ENCODE results near the gene KCNA3. TPM values are rescaled to one million over a fixed set of nuclear protein-coding genes. Genes with fewer than 3 reads are reported as not detected.

The KCNA3 gene
- total RNA-seq, 1 experiment from 2014 or later, result not detected

DNA sequence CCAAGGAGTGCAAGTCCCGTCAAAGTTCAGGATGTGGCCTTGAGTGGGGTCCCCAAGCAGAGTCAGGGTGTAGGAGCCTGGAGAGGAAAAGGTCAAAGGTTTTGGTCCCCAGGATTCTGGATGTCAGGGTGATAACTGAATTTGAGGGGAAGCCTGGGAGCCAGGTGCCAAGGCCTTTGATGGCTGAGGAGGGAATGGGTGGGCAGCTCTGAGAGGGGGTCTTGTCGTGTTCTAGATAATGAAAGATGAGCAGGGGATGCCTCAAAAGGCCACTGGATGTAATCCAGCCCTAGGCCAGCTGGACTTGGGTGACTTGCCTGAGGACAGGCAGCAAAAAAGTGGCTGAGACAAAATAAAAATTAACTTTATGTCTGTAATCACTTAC is 41.1 kb downstream of the KCNA3 start:
- H3K4me2 ChIP-seq, result no peak overlapping the region
- ChIA-PET POLR2A (ENCODE audit: unreplicated experiment) (no interaction called here), CTCF (no interaction called here)
- no TSS peak for BruUV-seq (replicated peaks)
- H3K4me3 ChIP-seq, result no peak overlapping the region
- no peaks in the 10 kb centered on the region for H3K79me2 ChIP-seq (ENCODE audit: low read depth)
- no peak for DNase-seq
- no peaks in the 10 kb centered on the region for H3K27me3 ChIP-seq (ENCODE audit: insufficient read depth, low read depth)
- H4K20me1 ChIP-seq (ENCODE audit: insufficient read depth), result no peaks in the 10 kb centered on the region
- H3K36me3 ChIP-seq (ENCODE audit: low read depth), result no peaks in the 10 kb centered on the region
- no peaks in the 10 kb centered on the region for H3K4me1 ChIP-seq (replicated peaks; ENCODE audit: insufficient read depth)
- H3F3A ChIP-seq (ENCODE audit: insufficient read depth, low read depth), result no peaks in the 10 kb centered on the region
- no peaks in the 10 kb centered on the region for H3K9me3 ChIP-seq (ENCODE audit: insufficient read depth, low read depth)
- no peaks in the 10 kb centered on the region for H3K9me2 ChIP-seq (ENCODE audit: insufficient read depth)
- no peak overlapping the region for H2AFZ ChIP-seq
- intact Hi-C loops (cut with micrococcal nuclease; ENCODE audit: unreplicated experiment), result loop anchor here (2.0 to 5.0 kb wide), 2 partner anchors 137 to 149 kb away; no protein-coding TSS in a partner anchor
- H3K27ac ChIP-seq, result no peak overlapping the region
- no peak for TF ChIP-seq EZH2 (IDR thresholded peaks at IDR 0.05; ENCODE audit: low read depth)
- TF ChIP-seq, protein P1, sequence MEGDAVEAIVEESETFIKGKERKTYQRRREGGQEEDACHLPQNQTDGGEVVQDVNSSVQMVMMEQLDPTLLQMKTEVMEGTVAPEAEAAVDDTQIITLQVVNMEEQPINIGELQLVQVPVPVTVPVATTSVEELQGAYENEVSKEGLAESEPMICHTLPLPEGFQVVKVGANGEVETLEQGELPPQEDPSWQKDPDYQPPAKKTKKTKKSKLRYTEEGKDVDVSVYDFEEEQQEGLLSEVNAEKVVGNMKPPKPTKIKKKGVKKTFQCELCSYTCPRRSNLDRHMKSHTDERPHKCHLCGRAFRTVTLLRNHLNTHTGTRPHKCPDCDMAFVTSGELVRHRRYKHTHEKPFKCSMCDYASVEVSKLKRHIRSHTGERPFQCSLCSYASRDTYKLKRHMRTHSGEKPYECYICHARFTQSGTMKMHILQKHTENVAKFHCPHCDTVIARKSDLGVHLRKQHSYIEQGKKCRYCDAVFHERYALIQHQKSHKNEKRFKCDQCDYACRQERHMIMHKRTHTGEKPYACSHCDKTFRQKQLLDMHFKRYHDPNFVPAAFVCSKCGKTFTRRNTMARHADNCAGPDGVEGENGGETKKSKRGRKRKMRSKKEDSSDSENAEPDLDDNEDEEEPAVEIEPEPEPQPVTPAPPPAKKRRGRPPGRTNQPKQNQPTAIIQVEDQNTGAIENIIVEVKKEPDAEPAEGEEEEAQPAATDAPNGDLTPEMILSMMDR (conservative IDR thresholded peaks at IDR 0.05), result no peak

DNA sequence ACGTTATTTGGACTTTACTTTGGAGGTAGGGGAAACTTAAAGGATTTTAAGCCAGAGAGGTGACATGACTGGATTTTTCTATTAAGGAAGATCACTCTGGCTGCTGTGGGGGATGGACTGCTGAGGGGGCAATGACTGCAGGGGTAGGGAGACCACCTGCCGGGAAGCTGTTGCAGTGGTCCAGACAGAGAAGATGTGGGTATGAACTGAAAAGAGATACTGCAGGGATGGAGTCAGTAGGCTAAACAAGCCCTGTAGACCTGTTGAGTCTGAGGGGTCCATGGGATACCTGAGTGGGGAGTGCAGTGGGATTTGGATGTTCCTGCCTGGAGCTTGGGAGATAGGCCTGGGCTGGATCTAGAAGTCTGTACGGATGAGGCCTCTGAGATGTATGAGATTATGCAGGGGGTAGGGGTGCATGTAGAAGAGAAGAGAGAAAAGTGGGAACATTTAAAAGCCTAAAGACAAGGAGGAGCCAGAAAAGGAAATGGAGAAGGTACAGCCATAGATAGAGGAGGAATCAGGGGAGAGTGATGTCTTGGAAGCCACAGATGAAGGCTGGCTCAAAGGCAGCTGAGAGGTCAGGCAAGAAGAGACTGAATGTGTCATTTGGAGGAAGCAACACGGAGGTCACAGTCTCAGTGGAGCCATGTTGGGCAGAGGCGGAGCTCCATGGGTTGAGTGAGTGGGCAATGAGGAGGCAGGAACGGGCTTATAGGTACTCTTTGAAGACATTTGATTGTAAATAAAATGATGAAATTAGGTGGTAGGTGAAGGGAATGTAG is 42.7 kb downstream of the KCNA3 start:
- BruUV-seq (replicated peaks), result no TSS peak
- no peak for TF ChIP-seq EZH2 (IDR thresholded peaks at IDR 0.05; ENCODE audit: low read depth)
- TF ChIP-seq, protein P1 (conservative IDR thresholded peaks at IDR 0.05), result no peak
- no peaks in the 10 kb centered on the region for H4K20me1 ChIP-seq (ENCODE audit: insufficient read depth)
- H3K27me3 ChIP-seq (ENCODE audit: insufficient read depth, low read depth), result no peaks in the 10 kb centered on the region
- intact Hi-C loops (cut with micrococcal nuclease; ENCODE audit: unreplicated experiment), result loop anchor here (2.0 to 5.0 kb wide), 2 partner anchors 139 to 150 kb away; no protein-coding TSS in a partner anchor
- ChIA-PET POLR2A (ENCODE audit: unreplicated experiment) (no interaction called here), CTCF (interaction anchor here (0.6 kb wide), 1 partner anchor 151 kb away, joined by 3 read pairs; no protein-coding TSS in a partner anchor)
- no peak overlapping the region for H3K4me2 ChIP-seq
- no peaks in the 10 kb centered on the region for H3F3A ChIP-seq (ENCODE audit: insufficient read depth, low read depth)
- no peaks in the 10 kb centered on the region for H3K9me2 ChIP-seq (ENCODE audit: insufficient read depth)
- no peaks in the 10 kb centered on the region for H3K9me3 ChIP-seq (ENCODE audit: insufficient read depth, low read depth)
- H3K36me3 ChIP-seq (ENCODE audit: low read depth), result no peaks in the 10 kb centered on the region
- no peaks in the 10 kb centered on the region for H3K4me1 ChIP-seq (replicated peaks; ENCODE audit: insufficient read depth)
- no peak overlapping the region for H2AFZ ChIP-seq
- H3K79me2 ChIP-seq (ENCODE audit: low read depth), result no peaks in the 10 kb centered on the region
- H3K4me3 ChIP-seq, result no peak overlapping the region
- DNase-seq, result no peak
- H3K27ac ChIP-seq, result no peak overlapping the region

DNA sequence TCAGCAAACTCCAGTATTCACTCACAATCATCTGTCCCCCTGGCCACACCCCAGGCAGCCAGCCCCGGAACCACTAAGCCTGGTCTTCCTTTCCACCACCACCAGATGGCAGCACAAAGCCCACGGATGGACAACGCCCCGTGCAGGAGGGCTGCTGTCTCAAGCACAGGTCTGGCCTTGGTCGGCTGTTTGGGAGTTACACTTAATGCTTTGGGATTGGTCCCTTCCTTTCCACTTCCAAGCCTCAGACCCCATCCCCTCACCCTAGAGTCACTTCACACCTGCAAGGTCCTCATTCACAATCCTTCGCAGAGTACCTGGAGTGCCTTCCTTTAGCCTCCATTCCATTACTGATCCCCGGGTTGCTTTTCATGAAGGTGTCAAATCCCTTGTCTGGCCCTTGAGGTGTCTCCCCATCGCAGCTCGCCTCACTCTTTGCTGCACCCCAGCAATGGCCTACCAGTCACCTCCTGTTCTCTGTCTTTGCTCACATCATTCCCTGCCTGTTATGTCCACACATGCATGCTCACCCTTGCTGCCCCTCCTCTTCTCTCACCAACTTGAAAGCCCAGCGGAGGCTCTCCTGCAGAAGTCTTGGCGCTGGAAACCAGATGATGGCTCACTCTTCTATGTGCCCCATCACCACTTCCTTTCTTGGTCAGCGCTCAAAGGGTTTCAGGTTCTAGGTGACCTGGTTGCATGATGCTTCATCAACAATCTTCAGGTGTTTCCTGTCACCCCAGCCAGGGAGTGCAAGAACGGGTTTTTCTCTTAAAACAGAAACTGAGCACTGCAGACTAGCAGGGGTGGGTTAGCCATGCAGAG is 43.7 kb downstream of the KCNA3 start:
- peak; percentile 58 to 63 for DNase-seq
- H2AFZ ChIP-seq, result no peak overlapping the region
- H3F3A ChIP-seq (ENCODE audit: insufficient read depth, low read depth), result no peaks in the 10 kb centered on the region
- no peak overlapping the region for H3K27ac ChIP-seq
- no peak for TF ChIP-seq EZH2 (IDR thresholded peaks at IDR 0.05; ENCODE audit: low read depth)
- TF ChIP-seq, protein P1 (conservative IDR thresholded peaks at IDR 0.05), result peak; percentile 89
- no peaks in the 10 kb centered on the region for H3K79me2 ChIP-seq (ENCODE audit: low read depth)
- POLR2A ChIA-PET (ENCODE audit: unreplicated experiment), result no interaction called here
- H3K36me3 ChIP-seq (ENCODE audit: low read depth), result no peaks in the 10 kb centered on the region
- no TSS peak for BruUV-seq (replicated peaks)
- intact Hi-C loops (cut with micrococcal nuclease; ENCODE audit: unreplicated experiment), result loop anchor here (1.0 to 5.0 kb wide), 2 partner anchors 135 to 151 kb away; no protein-coding TSS in a partner anchor
- CTCF ChIA-PET, result interaction anchor here (0.6 kb wide), 1 partner anchor 152 kb away, joined by 3 read pairs; no protein-coding TSS in a partner anchor
- H3K27me3 ChIP-seq (ENCODE audit: insufficient read depth, low read depth), result no peaks in the 10 kb centered on the region
- H3K4me1 ChIP-seq (replicated peaks; ENCODE audit: insufficient read depth), result no peaks in the 10 kb centered on the region
- H3K4me3 ChIP-seq, result no peak overlapping the region
- H3K9me2 ChIP-seq (ENCODE audit: insufficient read depth), result no peaks in the 10 kb centered on the region
- H3K4me2 ChIP-seq, result no peak overlapping the region
- H3K9me3 ChIP-seq (ENCODE audit: insufficient read depth, low read depth), result no peaks in the 10 kb centered on the region
- no peaks in the 10 kb centered on the region for H4K20me1 ChIP-seq (ENCODE audit: insufficient read depth)

Measured in PC-9 (cell line).